Parathyroid adenoma (tissue), 2 donors: Measurements from ENCODE around the gene NEUROG2.

Experiments
- H2AFZ ChIP-seq: fragments of 300-600 bp; sonication (generic); one replicate; pipeline ENCODE4 v1.7.0; 2017; ENCODE audit warnings: antibody characterized with exemption, mild to moderate bottlenecking
- H3K27ac ChIP-seq: fragments of 300-600 bp; sonication (generic); one replicate; pipeline ENCODE4 v1.7.0; 2017
- H3K27me3 ChIP-seq: fragments of 300-600 bp; sonication (generic); one replicate; pipeline ENCODE4 v1.7.0; 2017; ENCODE audit warnings: low read length; ENCODE audit not compliant: control insufficient read depth, insufficient read depth
- H3K36me3 ChIP-seq: fragments of 300-600 bp; sonication (generic); one replicate; pipeline ENCODE4 v1.7.0; 2017; ENCODE audit warnings: low read length; ENCODE audit not compliant: control insufficient read depth, insufficient read depth
- H3K4me1 ChIP-seq: fragments of 300-600 bp; sonication (generic); one replicate; pipeline ENCODE4 v1.7.0; 2017; ENCODE audit warnings: control low read depth
- H3K4me2 ChIP-seq: fragments of 300-600 bp; sonication (generic); one replicate; pipeline ENCODE4 v1.7.0; 2017; ENCODE audit warnings: low read length
- H3K4me3 ChIP-seq: fragments of 300-600 bp; sonication (generic); one replicate; pipeline ENCODE4 v1.7.0; 2017; ENCODE audit warnings: low read depth, low read length
- H3K79me2 ChIP-seq: fragments of 300-600 bp; sonication (generic); one replicate; pipeline ENCODE4 v1.7.0; 2017; ENCODE audit warnings: control low read depth
- H3K9ac ChIP-seq: fragments of 300-600 bp; sonication (generic); one replicate; pipeline ENCODE4 v1.7.0; 2017; ENCODE audit warnings: mild to moderate bottlenecking
- H3K9me3 ChIP-seq: fragments of 300-600 bp; sonication (generic); one replicate; pipeline ENCODE4 v1.7.0; 2017; ENCODE audit warnings: low read length; ENCODE audit not compliant: control insufficient read depth
- TF ChIP-seq, protein P1 (sequence below): fragments of 300-600 bp; sonication (generic); IDR thresholded peaks from one replicate; pipeline ENCODE4 v1.7.0; 2017; ENCODE audit warnings: antibody characterized with exemption, mild to moderate bottlenecking
- donor health status: primary hyperparathyroidism.

Gene NEUROG2

DNA sequence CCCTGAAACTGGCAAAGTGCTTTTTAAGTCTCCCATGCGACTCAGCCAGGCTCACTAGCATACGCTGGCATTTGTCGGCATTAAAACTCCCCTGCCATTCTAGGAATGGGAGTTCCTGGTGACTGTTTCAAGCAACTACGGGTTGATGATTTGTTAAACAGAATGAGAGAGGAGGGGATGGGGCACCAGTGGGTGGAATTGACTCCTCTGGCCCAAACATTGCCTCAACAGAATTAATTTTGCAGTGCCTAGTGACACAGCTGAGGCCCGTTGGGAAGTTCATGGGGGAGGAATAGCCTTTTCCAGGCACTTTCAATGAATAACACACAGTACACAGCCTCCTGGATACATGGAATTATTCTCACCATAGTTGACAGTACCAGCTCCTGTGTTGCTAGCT lies 30.1 kb downstream of the NEUROG2 start:
- Histone ChIP-seq H3K9me3 (no peaks in the 10 kb centered on the region), H3K36me3 (no peaks in the 10 kb centered on the region), H2AFZ (no peak overlapping the region), H3K4me3 (no peak overlapping the region), H3K4me2 (no peak overlapping the region), H3K27ac (no peak overlapping the region), H3K79me2 (no peaks in the 10 kb centered on the region), H3K9ac (no peak overlapping the region), H3K4me1 (no peaks in the 10 kb centered on the region), H3K27me3 (no peaks in the 10 kb centered on the region)
- TF ChIP-seq, protein P1, sequence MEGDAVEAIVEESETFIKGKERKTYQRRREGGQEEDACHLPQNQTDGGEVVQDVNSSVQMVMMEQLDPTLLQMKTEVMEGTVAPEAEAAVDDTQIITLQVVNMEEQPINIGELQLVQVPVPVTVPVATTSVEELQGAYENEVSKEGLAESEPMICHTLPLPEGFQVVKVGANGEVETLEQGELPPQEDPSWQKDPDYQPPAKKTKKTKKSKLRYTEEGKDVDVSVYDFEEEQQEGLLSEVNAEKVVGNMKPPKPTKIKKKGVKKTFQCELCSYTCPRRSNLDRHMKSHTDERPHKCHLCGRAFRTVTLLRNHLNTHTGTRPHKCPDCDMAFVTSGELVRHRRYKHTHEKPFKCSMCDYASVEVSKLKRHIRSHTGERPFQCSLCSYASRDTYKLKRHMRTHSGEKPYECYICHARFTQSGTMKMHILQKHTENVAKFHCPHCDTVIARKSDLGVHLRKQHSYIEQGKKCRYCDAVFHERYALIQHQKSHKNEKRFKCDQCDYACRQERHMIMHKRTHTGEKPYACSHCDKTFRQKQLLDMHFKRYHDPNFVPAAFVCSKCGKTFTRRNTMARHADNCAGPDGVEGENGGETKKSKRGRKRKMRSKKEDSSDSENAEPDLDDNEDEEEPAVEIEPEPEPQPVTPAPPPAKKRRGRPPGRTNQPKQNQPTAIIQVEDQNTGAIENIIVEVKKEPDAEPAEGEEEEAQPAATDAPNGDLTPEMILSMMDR, result no peak

GRCh38 chr4:112473985-112474384 lies 42.0 kb downstream of the NEUROG2 start:
- Histone ChIP-seq H3K4me2 (no peak overlapping the region), H3K79me2 (no peaks in the 10 kb centered on the region), H3K27me3 (no peaks in the 10 kb centered on the region), H3K27ac (no peak overlapping the region), H3K4me3 (no peak overlapping the region), H3K9ac (no peak overlapping the region), H3K36me3 (no peaks in the 10 kb centered on the region), H3K9me3 (no peaks in the 10 kb centered on the region), H3K4me1 (no peaks in the 10 kb centered on the region), H2AFZ (no peak overlapping the region)
- TF ChIP-seq, protein P1, result no peak

GRCh38 chr4:112472318-112472717 lies 43.7 kb downstream of the NEUROG2 start:
- Histone ChIP-seq H2AFZ (no peak overlapping the region), H3K4me2 (no peak overlapping the region), H3K27ac (no peak overlapping the region), H3K4me3 (no peak overlapping the region), H3K27me3 (no peaks in the 10 kb centered on the region), H3K4me1 (no peaks in the 10 kb centered on the region), H3K9ac (no peak overlapping the region), H3K9me3 (no peaks in the 10 kb centered on the region), H3K36me3 (no peaks in the 10 kb centered on the region), H3K79me2 (no peaks in the 10 kb centered on the region)
- TF ChIP-seq, protein P1, result no peak
